ENCODE data around the gene NDUFB4. TPM values are rescaled to one million over a fixed set of nuclear protein-coding genes. Genes with fewer than 3 reads are reported as not detected.
A peak's percentile ranks its signal among the peaks of the same experiment; 100 is the strongest.

The NDUFB4 gene
- total RNA-seq, 1 donor from 2014 or later: 556 TPM

GRCh38 chr3:120567370-120568201 lies 28.6 kb upstream of the NDUFB4 start:
- TF ChIP-seq, protein P1, sequence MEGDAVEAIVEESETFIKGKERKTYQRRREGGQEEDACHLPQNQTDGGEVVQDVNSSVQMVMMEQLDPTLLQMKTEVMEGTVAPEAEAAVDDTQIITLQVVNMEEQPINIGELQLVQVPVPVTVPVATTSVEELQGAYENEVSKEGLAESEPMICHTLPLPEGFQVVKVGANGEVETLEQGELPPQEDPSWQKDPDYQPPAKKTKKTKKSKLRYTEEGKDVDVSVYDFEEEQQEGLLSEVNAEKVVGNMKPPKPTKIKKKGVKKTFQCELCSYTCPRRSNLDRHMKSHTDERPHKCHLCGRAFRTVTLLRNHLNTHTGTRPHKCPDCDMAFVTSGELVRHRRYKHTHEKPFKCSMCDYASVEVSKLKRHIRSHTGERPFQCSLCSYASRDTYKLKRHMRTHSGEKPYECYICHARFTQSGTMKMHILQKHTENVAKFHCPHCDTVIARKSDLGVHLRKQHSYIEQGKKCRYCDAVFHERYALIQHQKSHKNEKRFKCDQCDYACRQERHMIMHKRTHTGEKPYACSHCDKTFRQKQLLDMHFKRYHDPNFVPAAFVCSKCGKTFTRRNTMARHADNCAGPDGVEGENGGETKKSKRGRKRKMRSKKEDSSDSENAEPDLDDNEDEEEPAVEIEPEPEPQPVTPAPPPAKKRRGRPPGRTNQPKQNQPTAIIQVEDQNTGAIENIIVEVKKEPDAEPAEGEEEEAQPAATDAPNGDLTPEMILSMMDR (IDR thresholded peaks at IDR 0.05; ENCODE audit: borderline replicate concordance): peak; percentile 57
- DNase-seq: no peak
- peak overlapping the region; percentile 61 for H3K27ac ChIP-seq (replicated peaks)
- intact Hi-C loops (cut with micrococcal nuclease): no loop called here
- peak overlapping the region; percentile 52 for H3K4me3 ChIP-seq
- no peaks in the 10 kb centered on the region for H3K36me3 ChIP-seq
- H3K9me3 ChIP-seq (replicated peaks): no peaks in the 10 kb centered on the region
- peaks cover 26% of the 10 kb centered on the region for H3K4me1 ChIP-seq
- no peaks in the 10 kb centered on the region for H3K27me3 ChIP-seq (ENCODE audit: low read depth)

- no peak overlapping the region for H3K27ac ChIP-seq (replicated peaks)
These were observed 28.0 kb upstream of the NDUFB4 start for GRCh38 chr3:120568202-120568531.

GRCh38 chr3:120568598-120568997 lies 27.5 kb upstream of the NDUFB4 start:
- H3K27me3 ChIP-seq (ENCODE audit: low read depth): no peaks in the 10 kb centered on the region
- peaks cover 26% of the 10 kb centered on the region for H3K4me1 ChIP-seq
- H3K4me3 ChIP-seq: no peak overlapping the region
- no peaks in the 10 kb centered on the region for H3K36me3 ChIP-seq
- TF ChIP-seq, protein P1 (IDR thresholded peaks at IDR 0.05; ENCODE audit: borderline replicate concordance): no peak
- no peaks in the 10 kb centered on the region for H3K9me3 ChIP-seq (replicated peaks)
- intact Hi-C loops (cut with micrococcal nuclease): no loop called here
- DNase-seq: no peak
- H3K27ac ChIP-seq (replicated peaks): no peak overlapping the region

More at GRCh38 chr3:120568202-120568531, 28.0 kb upstream of the NDUFB4 start:
- intact Hi-C loops (cut with micrococcal nuclease): no loop called here
- DNase-seq: no peak
- Histone ChIP-seq H3K36me3 (no peaks in the 10 kb centered on the region), H3K4me1 (peaks cover 26% of the 10 kb centered on the region), H3K4me3 (no peak overlapping the region), H3K27me3 (ENCODE audit: low read depth) (no peaks in the 10 kb centered on the region), H3K9me3 (replicated peaks) (no peaks in the 10 kb centered on the region)
- TF ChIP-seq, protein P1 (IDR thresholded peaks at IDR 0.05; ENCODE audit: borderline replicate concordance): no peak

GRCh38 chr3:120569222-120570057 lies 26.7 kb upstream of the NDUFB4 start:
- Histone ChIP-seq H3K4me1 (peaks cover 26% of the 10 kb centered on the region), H3K27me3 (ENCODE audit: low read depth) (no peaks in the 10 kb centered on the region), H3K36me3 (no peaks in the 10 kb centered on the region), H3K4me3 (no peak overlapping the region), H3K27ac (replicated peaks) (no peak overlapping the region), H3K9me3 (replicated peaks) (no peaks in the 10 kb centered on the region)
- DNase-seq: no peak
- intact Hi-C loops (cut with micrococcal nuclease): no loop called here
- TF ChIP-seq, protein P1 (IDR thresholded peaks at IDR 0.05; ENCODE audit: borderline replicate concordance): no peak

- DNase-seq: no peak
- Histone ChIP-seq H3K4me3 (no peak overlapping the region), H3K4me1 (peaks cover 26% of the 10 kb centered on the region), H3K36me3 (no peaks in the 10 kb centered on the region), H3K9me3 (replicated peaks) (no peaks in the 10 kb centered on the region), H3K27ac (replicated peaks) (no peak overlapping the region), H3K27me3 (ENCODE audit: low read depth) (no peaks in the 10 kb centered on the region)
- intact Hi-C loops (cut with micrococcal nuclease): no loop called here
- TF ChIP-seq, protein P1 (IDR thresholded peaks at IDR 0.05; ENCODE audit: borderline replicate concordance): no peak
These were observed 24.1 kb upstream of the NDUFB4 start for GRCh38 chr3:120572027-120572426.
